ENCODE measurements around the gene LDLRAD3.

GRCh38 chr11:36264973-36265344, 321.1 kb downstream of the LDLRAD3 start:
- no peak for TF ChIP-seq CTCF (conservative IDR thresholded peaks at IDR 0.05; ENCODE audit: low read depth, low read length)
- no peak for TF ChIP-seq EZH2phosphoT487 (IDR thresholded peaks at IDR 0.05; ENCODE audit: borderline replicate concordance, low read length)

Data from PC-3 (cell line).